ENCODE data around the gene OR6C4.
"Not testable (repeated sequence)": the region's sequence is repeated elsewhere in the genome, so short reads cannot be mapped to it uniquely, and the experiment has no call there.

The OR6C4 gene

GRCh38 chr12:55549302-55549701, at the start of gene OR6C4:
OR6C4 (plus strand) TSS chr12:55549602; CDS start chr12:55551227, 1,625 bp downstream.
- DNase-seq (ENCODE audit: low spot score) = no peak

GRCh38 chr12:55499810-55500252, 49.6 kb upstream of the OR6C4 start:
- DNase-seq (ENCODE audit: low spot score) = peak; percentile 81

- DNase-seq (ENCODE audit: low spot score) = no peak
Measured at GRCh38 chr12:55501601-55502000, 47.8 kb upstream of the OR6C4 start.

GRCh38 chr12:55515696-55516095, 33.7 kb upstream of the OR6C4 start:
- DNase-seq (ENCODE audit: low spot score) = no peak

GRCh38 chr12:55516391-55516790, 33.0 kb upstream of the OR6C4 start:
- no peak for DNase-seq (ENCODE audit: low spot score)

- not testable (repeated sequence) for DNase-seq (ENCODE audit: low spot score)
Measured at GRCh38 chr12:55548235-55548634, 1.2 kb upstream of the OR6C4 start.

GRCh38 chr12:55548756-55549155, 646 bp upstream of the OR6C4 start:
- DNase-seq (ENCODE audit: low spot score) = no peak

GRCh38 chr12:55554296-55554695, 4.9 kb downstream of the OR6C4 start:
- DNase-seq (ENCODE audit: low spot score) = no peak

GRCh38 chr12:55570060-55570459, 20.7 kb downstream of the OR6C4 start:
- DNase-seq (ENCODE audit: low spot score) = not testable (repeated sequence)

GRCh38 chr12:55570689-55571088, 21.3 kb downstream of the OR6C4 start:
- DNase-seq (ENCODE audit: low spot score) = not testable (repeated sequence)

GRCh38 chr12:55572168-55572567, 22.8 kb downstream of the OR6C4 start, which contains the start of gene OR2AP1:
OR2AP1 (plus strand) TSS chr12:55572468; CDS start chr12:55574415, 1,947 bp downstream.
- DNase-seq (ENCODE audit: low spot score) = no peak

- DNase-seq (ENCODE audit: low spot score) = no peak
Measured at GRCh38 chr12:55582066-55582465, 32.7 kb downstream of the OR6C4 start.

- no peak for DNase-seq (ENCODE audit: low spot score)
Measured at GRCh38 chr12:55585817-55586216, 36.4 kb downstream of the OR6C4 start.

- not testable (repeated sequence) for DNase-seq (ENCODE audit: low spot score)
Measured at GRCh38 chr12:55590152-55590551, 40.8 kb downstream of the OR6C4 start.
